HCT116 (cell line): ENCODE data around the gene GRIK4.

Experiments
- EZH2 ChIP-seq: fragments of 200-600 bp; sonication (generic); IDR thresholded peaks from 2 replicates; pipeline ENCODE4 v1.6.1; 2017; ENCODE audit warnings: antibody characterized with exemption, mixed run types
- EZH2phosphoT487 ChIP-seq: fragments of 200-600 bp; IDR thresholded peaks from 2 replicates; pipeline ENCODE4 v1.6.1; 2018; ENCODE audit warnings: antibody characterized with exemption, borderline replicate concordance
- TCF7L2 ChIP-seq: IDR thresholded peaks from 2 replicates; pipeline ENCODE4 v1.7.0; 2011; ENCODE audit warnings: borderline replicate concordance, inconsistent platforms; ENCODE audit not compliant: insufficient read depth, insufficient read length; ENCODE audit errors: extremely low read depth
- YY1 ChIP-seq: IDR thresholded peaks from 2 replicates; pipeline ENCODE4 v1.6.1; 2011; ENCODE audit warnings: low read length, low read depth, moderate library complexity, mild to moderate bottlenecking; ENCODE audit not compliant: insufficient replicate concordance; ENCODE audit errors: extremely low read depth
- TF ChIP-seq, protein P1 (sequence below), 3 experiments: fragments of 200-600 bp in 1 of 3; sonication (generic) in 1 of 3; IDR thresholded peaks in 2 of 3; conservative IDR thresholded peaks in 1 of 3; 2 replicates each; pipeline ENCODE4 v1.5.1; 2012 to 2017; ENCODE audit warnings: low read depth in 2 of 3, low read length in 2 of 3, antibody characterized with exemption in 1 of 3, borderline replicate concordance in 1 of 3, control low read depth in 1 of 3, mild to moderate bottlenecking in 1 of 3, mixed read lengths in 1 of 3, mixed run types in 1 of 3, moderate library complexity in 1 of 3; ENCODE audit not compliant: insufficient read depth in 1 of 3
- TF ChIP-seq, protein P2 (sequence below): IDR thresholded peaks from 2 replicates; pipeline ENCODE4 v1.6.1; 2012; ENCODE audit warnings: low read depth

DNA sequence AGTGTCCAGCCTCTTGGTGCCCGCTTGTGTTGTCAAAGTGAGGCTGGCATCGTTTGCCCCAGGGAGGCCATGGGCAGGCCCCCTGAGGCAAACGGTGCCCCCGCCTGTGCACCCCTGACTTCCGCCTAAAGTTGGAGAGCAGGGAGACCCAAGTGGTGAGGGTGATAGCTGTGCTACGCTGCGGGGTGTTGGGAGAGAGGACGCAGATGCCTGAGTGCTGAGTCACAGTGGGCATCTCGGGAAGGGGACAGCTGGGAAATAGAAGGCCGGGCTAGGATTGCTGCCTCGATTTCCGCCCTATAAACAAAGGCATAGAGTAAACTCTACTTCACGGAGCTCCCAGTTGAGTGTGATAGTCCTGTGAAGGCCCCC is 5.8 kb downstream of the GRIK4 start:
- TF ChIP-seq EZH2 (no peak), TCF7L2 (no peak), EZH2phosphoT487 (no peak), YY1 (no peak)
- TF ChIP-seq, protein P1, sequence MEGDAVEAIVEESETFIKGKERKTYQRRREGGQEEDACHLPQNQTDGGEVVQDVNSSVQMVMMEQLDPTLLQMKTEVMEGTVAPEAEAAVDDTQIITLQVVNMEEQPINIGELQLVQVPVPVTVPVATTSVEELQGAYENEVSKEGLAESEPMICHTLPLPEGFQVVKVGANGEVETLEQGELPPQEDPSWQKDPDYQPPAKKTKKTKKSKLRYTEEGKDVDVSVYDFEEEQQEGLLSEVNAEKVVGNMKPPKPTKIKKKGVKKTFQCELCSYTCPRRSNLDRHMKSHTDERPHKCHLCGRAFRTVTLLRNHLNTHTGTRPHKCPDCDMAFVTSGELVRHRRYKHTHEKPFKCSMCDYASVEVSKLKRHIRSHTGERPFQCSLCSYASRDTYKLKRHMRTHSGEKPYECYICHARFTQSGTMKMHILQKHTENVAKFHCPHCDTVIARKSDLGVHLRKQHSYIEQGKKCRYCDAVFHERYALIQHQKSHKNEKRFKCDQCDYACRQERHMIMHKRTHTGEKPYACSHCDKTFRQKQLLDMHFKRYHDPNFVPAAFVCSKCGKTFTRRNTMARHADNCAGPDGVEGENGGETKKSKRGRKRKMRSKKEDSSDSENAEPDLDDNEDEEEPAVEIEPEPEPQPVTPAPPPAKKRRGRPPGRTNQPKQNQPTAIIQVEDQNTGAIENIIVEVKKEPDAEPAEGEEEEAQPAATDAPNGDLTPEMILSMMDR (IDR thresholded peaks at IDR 0.05 in 2 of 3, conservative IDR thresholded peaks at IDR 0.05 in 1 of 3; ENCODE audit: borderline replicate concordance in 1 of 3, insufficient read depth in 1 of 3, low read depth in 2 of 3, low read length in 2 of 3) = no peak
- TF ChIP-seq, protein P2, sequence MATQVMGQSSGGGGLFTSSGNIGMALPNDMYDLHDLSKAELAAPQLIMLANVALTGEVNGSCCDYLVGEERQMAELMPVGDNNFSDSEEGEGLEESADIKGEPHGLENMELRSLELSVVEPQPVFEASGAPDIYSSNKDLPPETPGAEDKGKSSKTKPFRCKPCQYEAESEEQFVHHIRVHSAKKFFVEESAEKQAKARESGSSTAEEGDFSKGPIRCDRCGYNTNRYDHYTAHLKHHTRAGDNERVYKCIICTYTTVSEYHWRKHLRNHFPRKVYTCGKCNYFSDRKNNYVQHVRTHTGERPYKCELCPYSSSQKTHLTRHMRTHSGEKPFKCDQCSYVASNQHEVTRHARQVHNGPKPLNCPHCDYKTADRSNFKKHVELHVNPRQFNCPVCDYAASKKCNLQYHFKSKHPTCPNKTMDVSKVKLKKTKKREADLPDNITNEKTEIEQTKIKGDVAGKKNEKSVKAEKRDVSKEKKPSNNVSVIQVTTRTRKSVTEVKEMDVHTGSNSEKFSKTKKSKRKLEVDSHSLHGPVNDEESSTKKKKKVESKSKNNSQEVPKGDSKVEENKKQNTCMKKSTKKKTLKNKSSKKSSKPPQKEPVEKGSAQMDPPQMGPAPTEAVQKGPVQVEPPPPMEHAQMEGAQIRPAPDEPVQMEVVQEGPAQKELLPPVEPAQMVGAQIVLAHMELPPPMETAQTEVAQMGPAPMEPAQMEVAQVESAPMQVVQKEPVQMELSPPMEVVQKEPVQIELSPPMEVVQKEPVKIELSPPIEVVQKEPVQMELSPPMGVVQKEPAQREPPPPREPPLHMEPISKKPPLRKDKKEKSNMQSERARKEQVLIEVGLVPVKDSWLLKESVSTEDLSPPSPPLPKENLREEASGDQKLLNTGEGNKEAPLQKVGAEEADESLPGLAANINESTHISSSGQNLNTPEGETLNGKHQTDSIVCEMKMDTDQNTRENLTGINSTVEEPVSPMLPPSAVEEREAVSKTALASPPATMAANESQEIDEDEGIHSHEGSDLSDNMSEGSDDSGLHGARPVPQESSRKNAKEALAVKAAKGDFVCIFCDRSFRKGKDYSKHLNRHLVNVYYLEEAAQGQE = no peak
